Measurements from ENCODE around the gene PTPRT.

Gene PTPRT

GRCh38 chr20:42308171-42308570 lies 881.5 kb downstream of the PTPRT start:
- TF ChIP-seq CTCF (IDR thresholded peaks at IDR 0.05; ENCODE audit: low read depth, low read length): no peak
- peaks cover 7% of the 10 kb centered on the region for H3K27me3 ChIP-seq

GRCh38 chr20:42295592-42295991 lies 894.1 kb downstream of the PTPRT start:
- peaks cover 4% of the 10 kb centered on the region; the same call in 1 of the 2 replicates for H3K27me3 ChIP-seq
- no peak overlapping the region for H3K4me3 ChIP-seq (ENCODE audit: low read depth, low read length)
- no peaks in the 10 kb centered on the region for H3K9me3 ChIP-seq
- no peaks in the 10 kb centered on the region for H3K36me3 ChIP-seq
- no peaks in the 10 kb centered on the region for H3K4me1 ChIP-seq
- no peak for DNase-seq
- peak; percentile 18; the same call in 1 of the 2 replicates for TF ChIP-seq CTCF (IDR thresholded peaks at IDR 0.05; ENCODE audit: low read depth, low read length)

More at GRCh38 chr20:42308171-42308570, 881.5 kb downstream of the PTPRT start:
- Histone ChIP-seq H3K4me3 (ENCODE audit: low read depth, low read length) (no peak overlapping the region), H3K4me1 (no peaks in the 10 kb centered on the region), H3K9me3 (no peaks in the 10 kb centered on the region), H3K36me3 (no peaks in the 10 kb centered on the region)
- no peak for DNase-seq

GRCh38 chr20:42294976-42295375 lies 894.7 kb downstream of the PTPRT start:
- H3K27me3 ChIP-seq: peaks cover 4% of the 10 kb centered on the region; the same call in 1 of the 2 replicates
- H3K4me3 ChIP-seq (ENCODE audit: low read depth, low read length): no peak overlapping the region
- H3K36me3 ChIP-seq: no peaks in the 10 kb centered on the region
- H3K9me3 ChIP-seq: no peaks in the 10 kb centered on the region
- DNase-seq: no peak
- TF ChIP-seq CTCF (IDR thresholded peaks at IDR 0.05; ENCODE audit: low read depth, low read length): no peak
- no peaks in the 10 kb centered on the region for H3K4me1 ChIP-seq

DNA sequence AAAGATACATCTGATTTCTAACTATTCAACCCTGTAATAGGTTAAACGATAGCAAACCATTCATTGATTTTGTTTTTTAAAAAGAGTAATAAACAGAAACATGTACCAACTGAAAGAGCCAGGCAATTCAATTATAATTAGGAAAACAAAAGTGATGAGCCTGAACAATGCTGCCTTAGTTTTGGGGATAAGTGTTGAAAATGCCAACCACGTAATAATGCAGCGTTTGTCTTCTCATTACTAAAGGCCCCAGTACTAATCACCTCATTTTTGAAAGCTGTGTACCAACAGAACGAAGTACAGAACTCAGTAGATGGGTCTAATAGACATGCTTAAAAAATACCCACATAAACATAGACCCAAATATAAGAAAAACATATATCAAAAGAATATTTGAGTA lies 907.9 kb downstream of the PTPRT start:
- no peaks in the 10 kb centered on the region for H3K9me3 ChIP-seq
- H3K4me3 ChIP-seq (ENCODE audit: low read depth, low read length): no peak overlapping the region
- H3K36me3 ChIP-seq: no peaks in the 10 kb centered on the region
- no peak for DNase-seq
- no peaks in the 10 kb centered on the region; the same call in 1 of the 2 replicates for H3K27me3 ChIP-seq
- H3K4me1 ChIP-seq: no peaks in the 10 kb centered on the region
- no peak for TF ChIP-seq CTCF (IDR thresholded peaks at IDR 0.05; ENCODE audit: low read depth, low read length)

DNA sequence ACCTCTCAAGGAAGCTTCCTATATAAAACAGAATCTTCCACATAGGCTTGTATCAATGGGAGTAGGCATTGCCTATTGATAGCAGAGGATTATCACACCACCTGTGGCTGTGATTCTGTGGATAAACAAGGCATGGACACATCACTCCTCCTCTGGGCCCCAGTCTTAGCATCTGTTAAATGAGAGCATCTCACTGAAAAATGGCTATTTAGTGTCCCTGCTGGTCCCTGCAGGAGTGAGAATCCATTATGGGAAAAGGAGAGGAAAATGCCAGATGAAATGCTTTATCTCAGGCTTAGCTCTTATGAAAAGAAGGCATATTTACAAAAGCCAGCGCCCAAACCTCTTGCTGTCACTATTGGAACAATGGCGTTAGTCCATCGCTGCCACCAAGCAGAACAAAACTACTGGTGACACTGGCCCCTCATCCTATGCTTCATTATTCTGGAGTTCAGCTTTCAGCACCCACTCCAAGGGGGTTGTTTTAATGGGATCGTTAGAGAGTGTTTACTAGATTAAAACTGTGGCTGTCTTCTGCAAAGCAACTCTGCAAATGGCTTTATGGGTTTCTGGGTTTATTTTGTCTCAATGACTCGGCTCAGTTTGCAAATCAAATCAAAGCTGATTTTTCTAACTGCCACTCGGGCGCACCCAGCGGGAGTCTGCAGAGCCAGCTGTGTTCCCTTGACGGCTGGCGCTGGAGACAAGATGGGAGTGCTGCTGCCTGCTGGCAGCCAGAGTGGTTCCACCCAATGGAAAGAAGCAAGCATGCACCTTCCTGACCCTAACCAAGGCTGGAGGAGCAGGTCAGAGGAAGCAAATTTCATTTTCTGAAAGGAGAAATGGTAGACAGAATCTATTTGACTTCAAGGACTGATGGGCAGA lies 912.7 kb downstream of the PTPRT start:
- no peak for DNase-seq
- Histone ChIP-seq H3K36me3 (no peaks in the 10 kb centered on the region), H3K9me3 (no peaks in the 10 kb centered on the region), H3K4me1 (no peaks in the 10 kb centered on the region), H3K27me3 (no peaks in the 10 kb centered on the region; the same call in 1 of the 2 replicates), H3K4me3 (ENCODE audit: low read depth, low read length) (no peak overlapping the region)
- 0 out of 2 replicates have a peak, but pooled peaks have one; percentile 12 for TF ChIP-seq CTCF (IDR thresholded peaks at IDR 0.05; ENCODE audit: low read depth, low read length)

- DNase-seq: no peak
- no peaks in the 10 kb centered on the region; the same call in 1 of the 2 replicates for H3K27me3 ChIP-seq
- H3K36me3 ChIP-seq: no peaks in the 10 kb centered on the region
- H3K9me3 ChIP-seq: no peaks in the 10 kb centered on the region
- no peak overlapping the region for H3K4me3 ChIP-seq (ENCODE audit: low read depth, low read length)
- TF ChIP-seq CTCF (IDR thresholded peaks at IDR 0.05; ENCODE audit: low read depth, low read length): no peak
- H3K4me1 ChIP-seq: no peaks in the 10 kb centered on the region
Measured at GRCh38 chr20:42274986-42275385, 914.7 kb downstream of the PTPRT start.
